ENCODE measurements around the gene LRRC2. TPM values are rescaled to one million over a fixed set of nuclear protein-coding genes. Genes with fewer than 3 reads are reported as not detected.

Gene LRRC2
- total and polyA plus RNA-seq, 2 of the 13 experiments (the other 11 are each of a cell fraction or from before 2014, with no cell fraction given): 0.27 to 0.58 TPM

DNA sequence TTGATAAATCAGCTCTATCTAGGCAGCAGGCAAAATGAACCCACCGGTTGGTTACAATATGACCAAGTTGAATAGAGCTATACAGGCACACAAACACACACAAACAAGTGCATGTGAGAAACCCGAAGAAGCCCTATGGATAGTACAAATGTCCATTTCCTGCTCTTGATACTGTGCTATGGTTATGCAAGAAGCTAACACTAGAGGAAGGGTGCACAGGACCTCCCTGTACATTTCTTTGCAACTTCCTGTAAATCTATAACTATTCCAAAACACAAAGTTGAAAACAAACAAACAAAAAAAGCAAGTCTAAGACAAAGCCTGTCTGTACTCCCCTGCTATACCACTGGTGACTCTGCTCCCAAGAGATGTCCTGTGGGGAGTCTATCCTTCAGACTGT lies 38.0 kb upstream of the LRRC2 start (continued):
- TF ChIP-seq, protein P1, sequence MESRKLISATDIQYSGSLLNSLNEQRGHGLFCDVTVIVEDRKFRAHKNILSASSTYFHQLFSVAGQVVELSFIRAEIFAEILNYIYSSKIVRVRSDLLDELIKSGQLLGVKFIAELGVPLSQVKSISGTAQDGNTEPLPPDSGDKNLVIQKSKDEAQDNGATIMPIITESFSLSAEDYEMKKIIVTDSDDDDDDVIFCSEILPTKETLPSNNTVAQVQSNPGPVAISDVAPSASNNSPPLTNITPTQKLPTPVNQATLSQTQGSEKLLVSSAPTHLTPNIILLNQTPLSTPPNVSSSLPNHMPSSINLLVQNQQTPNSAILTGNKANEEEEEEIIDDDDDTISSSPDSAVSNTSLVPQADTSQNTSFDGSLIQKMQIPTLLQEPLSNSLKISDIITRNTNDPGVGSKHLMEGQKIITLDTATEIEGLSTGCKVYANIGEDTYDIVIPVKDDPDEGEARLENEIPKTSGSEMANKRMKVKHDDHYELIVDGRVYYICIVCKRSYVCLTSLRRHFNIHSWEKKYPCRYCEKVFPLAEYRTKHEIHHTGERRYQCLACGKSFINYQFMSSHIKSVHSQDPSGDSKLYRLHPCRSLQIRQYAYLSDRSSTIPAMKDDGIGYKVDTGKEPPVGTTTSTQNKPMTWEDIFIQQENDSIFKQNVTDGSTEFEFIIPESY (CRISPR knock-in tag; IDR thresholded peaks at IDR 0.05): no peak
- TF ChIP-seq CEBPG (CRISPR knock-in tag; IDR thresholded peaks at IDR 0.05) (peak; percentile 44; the same call in 1 of the 2 replicates), ZNF570 (CRISPR knock-in tag; IDR thresholded peaks at IDR 0.05; ENCODE audit: borderline replicate concordance) (no peak), CENPX (CRISPR knock-in tag; IDR thresholded peaks at IDR 0.05) (no peak), STAG1 (CRISPR knock-in tag; IDR thresholded peaks at IDR 0.05) (no peak), ATF7-NPFF (CRISPR knock-in tag; IDR thresholded peaks at IDR 0.05; ENCODE audit: low read depth) (no peak), TBX3 (IDR thresholded peaks at IDR 0.05; ENCODE audit: borderline replicate concordance) (no peak), ZNF331 (CRISPR knock-in tag; IDR thresholded peaks at IDR 0.05) (no peak), JUNB (CRISPR knock-in tag; IDR thresholded peaks at IDR 0.05; ENCODE audit: borderline replicate concordance) (no peak), PITX1 (CRISPR knock-in tag; IDR thresholded peaks at IDR 0.05) (no peak), CEBPB (IDR thresholded peaks at IDR 0.05; ENCODE audit: borderline replicate concordance, low read depth, low read length) (peak; percentile 30; the same call in 1 of the 2 replicates), ZNF382 (CRISPR knock-in tag; IDR thresholded peaks at IDR 0.05; ENCODE audit: borderline replicate concordance) (no peak), ELF3 (CRISPR knock-in tag; IDR thresholded peaks at IDR 0.05) (peak; percentile 64)
- TF ChIP-seq, protein P2, sequence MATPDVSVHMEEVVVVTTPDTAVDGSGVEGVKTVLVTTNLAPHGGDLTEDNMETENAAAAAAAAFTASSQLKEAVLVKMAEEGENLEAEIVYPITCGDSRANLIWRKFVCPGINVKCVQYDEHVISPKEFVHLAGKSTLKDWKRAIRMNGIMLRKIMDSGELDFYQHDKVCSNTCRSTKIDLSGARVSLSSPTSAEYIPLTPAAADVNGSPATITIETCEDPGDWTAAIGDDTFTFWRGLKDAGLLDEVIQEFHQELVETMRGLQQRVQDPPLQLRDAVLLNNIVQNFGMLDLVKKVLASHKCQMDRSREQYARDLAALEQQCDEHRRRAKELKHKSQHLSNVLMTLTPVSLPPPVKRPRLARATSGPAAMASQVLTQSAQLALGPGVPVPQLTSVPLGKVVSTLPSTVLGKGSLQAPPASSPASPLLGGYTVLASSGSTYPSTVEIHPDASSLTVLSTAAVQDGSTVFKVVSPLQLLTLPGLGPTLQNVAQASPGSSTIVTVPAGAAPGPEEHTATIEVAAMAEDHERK (CRISPR knock-in tag; IDR thresholded peaks at IDR 0.05; ENCODE audit: low read depth): no peak
- TF ChIP-seq, protein P3, sequence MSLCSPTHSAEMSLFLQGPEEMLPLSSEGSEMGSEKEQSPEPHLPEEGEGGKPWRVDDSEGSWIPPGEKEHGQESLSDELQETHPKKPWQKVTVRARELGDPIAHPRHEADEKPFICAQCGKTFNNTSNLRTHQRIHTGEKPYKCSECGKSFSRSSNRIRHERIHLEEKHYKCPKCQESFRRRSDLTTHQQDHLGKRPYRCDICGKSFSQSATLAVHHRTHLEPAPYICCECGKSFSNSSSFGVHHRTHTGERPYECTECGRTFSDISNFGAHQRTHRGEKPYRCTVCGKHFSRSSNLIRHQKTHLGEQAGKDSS (CRISPR knock-in tag; IDR thresholded peaks at IDR 0.05; ENCODE audit: borderline replicate concordance, low read depth): no peak
- TF ChIP-seq, protein P4, sequence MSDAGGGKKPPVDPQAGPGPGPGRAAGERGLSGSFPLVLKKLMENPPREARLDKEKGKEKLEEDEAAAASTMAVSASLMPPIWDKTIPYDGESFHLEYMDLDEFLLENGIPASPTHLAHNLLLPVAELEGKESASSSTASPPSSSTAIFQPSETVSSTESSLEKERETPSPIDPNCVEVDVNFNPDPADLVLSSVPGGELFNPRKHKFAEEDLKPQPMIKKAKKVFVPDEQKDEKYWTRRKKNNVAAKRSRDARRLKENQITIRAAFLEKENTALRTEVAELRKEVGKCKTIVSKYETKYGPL (CRISPR knock-in tag; IDR thresholded peaks at IDR 0.05): peak; percentile 36; the same call in 1 of the 2 replicates
- TF ChIP-seq, protein P5, sequence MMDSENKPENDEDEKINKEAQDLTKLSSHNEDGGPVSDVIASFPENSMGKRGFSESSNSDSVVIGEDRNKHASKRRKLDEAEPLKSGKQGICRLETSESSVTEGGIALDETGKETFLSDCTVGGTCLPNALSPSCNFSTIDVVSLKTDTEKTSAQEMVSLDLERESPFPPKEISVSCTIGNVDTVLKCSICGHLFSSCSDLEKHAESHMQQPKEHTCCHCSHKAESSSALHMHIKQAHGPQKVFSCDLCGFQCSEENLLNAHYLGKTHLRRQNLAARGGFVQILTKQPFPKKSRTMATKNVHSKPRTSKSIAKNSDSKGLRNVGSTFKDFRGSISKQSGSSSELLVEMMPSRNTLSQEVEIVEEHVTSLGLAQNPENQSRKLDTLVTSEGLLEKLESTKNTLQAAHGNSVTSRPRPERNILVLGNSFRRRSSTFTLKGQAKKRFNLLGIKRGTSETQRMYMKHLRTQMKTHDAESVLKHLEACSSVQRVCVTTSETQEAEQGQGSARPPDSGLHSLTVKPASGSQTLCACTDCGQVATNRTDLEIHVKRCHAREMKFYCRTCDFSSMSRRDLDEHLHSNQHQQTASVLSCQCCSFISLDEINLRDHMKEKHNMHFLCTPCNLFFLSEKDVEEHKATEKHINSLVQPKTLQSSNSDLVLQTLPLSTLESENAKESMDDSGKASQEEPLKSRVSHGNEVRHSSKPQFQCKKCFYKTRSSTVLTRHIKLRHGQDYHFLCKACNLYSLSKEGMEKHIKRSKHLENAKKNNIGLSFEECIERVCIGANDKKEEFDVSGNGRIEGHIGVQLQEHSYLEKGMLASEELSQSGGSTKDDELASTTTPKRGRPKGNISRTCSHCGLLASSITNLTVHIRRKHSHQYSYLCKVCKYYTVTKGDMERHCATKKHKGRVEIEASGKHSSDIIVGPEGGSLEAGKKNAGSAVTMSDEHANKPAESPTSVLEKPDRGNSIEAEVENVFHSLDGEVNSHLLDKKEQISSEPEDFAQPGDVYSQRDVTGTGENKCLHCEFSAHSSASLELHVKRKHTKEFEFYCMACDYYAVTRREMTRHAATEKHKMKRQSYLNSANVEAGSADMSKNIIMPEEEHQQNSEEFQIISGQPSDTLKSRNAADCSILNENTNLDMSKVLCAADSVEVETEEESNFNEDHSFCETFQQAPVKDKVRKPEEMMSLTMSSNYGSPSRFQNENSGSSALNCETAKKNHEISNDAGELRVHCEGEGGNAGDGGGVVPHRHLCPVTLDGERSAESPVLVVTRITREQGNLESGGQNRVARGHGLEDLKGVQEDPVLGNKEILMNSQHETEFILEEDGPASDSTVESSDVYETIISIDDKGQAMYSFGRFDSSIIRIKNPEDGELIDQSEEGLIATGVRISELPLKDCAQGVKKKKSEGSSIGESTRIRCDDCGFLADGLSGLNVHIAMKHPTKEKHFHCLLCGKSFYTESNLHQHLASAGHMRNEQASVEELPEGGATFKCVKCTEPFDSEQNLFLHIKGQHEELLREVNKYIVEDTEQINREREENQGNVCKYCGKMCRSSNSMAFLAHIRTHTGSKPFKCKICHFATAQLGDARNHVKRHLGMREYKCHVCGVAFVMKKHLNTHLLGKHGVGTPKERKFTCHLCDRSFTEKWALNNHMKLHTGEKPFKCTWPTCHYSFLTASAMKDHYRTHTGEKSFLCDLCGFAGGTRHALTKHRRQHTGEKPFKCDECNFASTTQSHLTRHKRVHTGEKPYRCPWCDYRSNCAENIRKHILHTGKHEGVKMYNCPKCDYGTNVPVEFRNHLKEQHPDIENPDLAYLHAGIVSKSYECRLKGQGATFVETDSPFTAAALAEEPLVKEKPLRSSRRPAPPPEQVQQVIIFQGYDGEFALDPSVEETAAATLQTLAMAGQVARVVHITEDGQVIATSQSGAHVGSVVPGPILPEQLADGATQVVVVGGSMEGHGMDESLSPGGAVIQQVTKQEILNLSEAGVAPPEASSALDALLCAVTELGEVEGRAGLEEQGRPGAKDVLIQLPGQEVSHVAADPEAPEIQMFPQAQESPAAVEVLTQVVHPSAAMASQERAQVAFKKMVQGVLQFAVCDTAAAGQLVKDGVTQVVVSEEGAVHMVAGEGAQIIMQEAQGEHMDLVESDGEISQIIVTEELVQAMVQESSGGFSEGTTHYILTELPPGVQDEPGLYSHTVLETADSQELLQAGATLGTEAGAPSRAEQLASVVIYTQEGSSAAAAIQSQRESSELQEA (CRISPR knock-in tag; IDR thresholded peaks at IDR 0.05; ENCODE audit: not compliant biosample characterization): no peak

All from HepG2 (cell line).